SU-DHL-6 (cell line): Measurements from ENCODE around the gene CCDC188.

Source experiments
- H2AFZ ChIP-seq: fragments of 200-600 bp; sonication (generic); 2 replicates; pipeline ENCODE4 v1.6.1; 2014; ENCODE audit warnings: low read depth, mild to moderate bottlenecking, moderate library complexity, mixed read lengths, antibody characterized with exemption, low read length; ENCODE audit not compliant: severe bottlenecking
- H3F3A ChIP-seq: fragments of 200-600 bp; shearing (Covaris generic); 2 replicates; pipeline ENCODE4 v1.6.0; 2016; ENCODE audit warnings: antibody characterized with exemption, mild to moderate bottlenecking; ENCODE audit not compliant: insufficient read depth
- H3K27ac ChIP-seq: fragments of 200-600 bp; sonication (generic); 2 replicates; pipeline ENCODE4 v1.5.1; 2016; ENCODE audit warnings: low read depth, mild to moderate bottlenecking, low read length, moderate library complexity, mixed read lengths
- H3K27me3 ChIP-seq: fragments of 200-600 bp; sonication (generic), shearing (Covaris generic); 2 replicates; pipeline ENCODE4 v1.6.0; 2014; ENCODE audit warnings: mild to moderate bottlenecking, low read length
- H3K36me3 ChIP-seq: fragments of 200-600 bp; sonication (generic); 2 replicates; pipeline ENCODE4 v1.6.1; 2014; ENCODE audit warnings: mild to moderate bottlenecking, low read length, mixed read lengths
- H3K4me2 ChIP-seq: fragments of 300-600, 200-600 bp; shearing (Covaris generic), sonication (generic); 2 replicates; pipeline ENCODE4 v1.6.0; 2014; ENCODE audit warnings: low read length, low read depth, mild to moderate bottlenecking; ENCODE audit not compliant: poor library complexity, severe bottlenecking
- H3K4me3 ChIP-seq: fragments of 200-600 bp; sonication (generic); 2 replicates; pipeline ENCODE4 v1.5.1; 2014; ENCODE audit warnings: antibody characterized with exemption, low read length, mild to moderate bottlenecking, mixed read lengths; ENCODE audit not compliant: insufficient read depth, poor library complexity, severe bottlenecking
- H3K79me2 ChIP-seq: fragments of 200-600 bp; sonication (generic); 2 replicates; pipeline ENCODE4 v1.6.1; 2014; ENCODE audit warnings: mild to moderate bottlenecking, low read length, moderate library complexity; ENCODE audit not compliant: insufficient read depth
- H3K9ac ChIP-seq: fragments of 200-600 bp; sonication (generic); 2 replicates; pipeline ENCODE4 v1.7.0; 2014; ENCODE audit warnings: mild to moderate bottlenecking, low read length
- H3K9me2 ChIP-seq: fragments of 200-600 bp; sonication (generic); replicated peaks from 2 replicates; pipeline ENCODE4 v1.6.1; 2014; ENCODE audit warnings: low read length; ENCODE audit not compliant: insufficient read depth
- H3K9me3 ChIP-seq: fragments of 200-600 bp; sonication (generic); 2 replicates; pipeline ENCODE4 v1.6.1; 2014; ENCODE audit warnings: low read length, mixed read lengths; ENCODE audit not compliant: insufficient read depth
- H4K20me1 ChIP-seq: fragments of 200-600 bp; sonication (generic); 2 replicates; pipeline ENCODE4 v1.6.1; 2014; ENCODE audit warnings: low read depth, mild to moderate bottlenecking, antibody characterized with exemption, low read length, moderate library complexity, mixed read lengths
- EZH2phosphoT487 ChIP-seq: fragments of 200-600 bp; sonication (generic), shearing (Covaris generic); conservative IDR thresholded peaks from 2 replicates; pipeline ENCODE4 v1.6.1; 2018; ENCODE audit warnings: mild to moderate bottlenecking, antibody characterized with exemption, low read length, moderate library complexity, mixed read lengths
- TF ChIP-seq, protein P1 (sequence below): fragments of 200-600 bp; sonication (generic); IDR thresholded peaks from one replicate; pipeline ENCODE4 v1.5.1; 2017; ENCODE audit warnings: antibody characterized with exemption, mild to moderate bottlenecking, low read length, moderate library complexity; ENCODE audit not compliant: insufficient read depth, poor library complexity, severe bottlenecking

CCDC188 gene

DNA sequence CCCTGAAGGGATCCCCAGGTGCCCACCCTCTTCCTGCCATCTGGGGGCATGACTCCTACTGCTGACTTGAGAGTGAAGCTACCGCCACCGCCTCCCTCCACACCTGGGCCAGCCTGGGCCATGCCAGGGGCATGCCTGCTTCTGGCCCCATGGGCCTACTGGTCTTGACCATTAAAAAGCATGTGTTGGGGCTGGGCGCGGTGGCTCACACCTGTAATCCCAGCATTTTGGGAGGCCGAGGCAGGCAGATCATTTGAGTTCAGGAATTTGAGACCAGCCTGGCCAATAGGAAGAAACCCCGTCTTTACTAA is 37.7 kb upstream of the CCDC188 start:
- Histone ChIP-seq H2AFZ (no peak overlapping the region), H3K9ac (no peak overlapping the region), H3K79me2 (no peaks in the 10 kb centered on the region), H3K4me3 (no peak overlapping the region), H3K9me3 (no peaks in the 10 kb centered on the region), H3K9me2 (no peaks in the 10 kb centered on the region), H4K20me1 (no peaks in the 10 kb centered on the region), H3F3A (no peaks in the 10 kb centered on the region), H3K36me3 (no peaks in the 10 kb centered on the region), H3K27me3 (no peaks in the 10 kb centered on the region), H3K27ac (no peak overlapping the region), H3K4me2 (no peak overlapping the region)
- no peak for TF ChIP-seq EZH2phosphoT487
- TF ChIP-seq, protein P1, sequence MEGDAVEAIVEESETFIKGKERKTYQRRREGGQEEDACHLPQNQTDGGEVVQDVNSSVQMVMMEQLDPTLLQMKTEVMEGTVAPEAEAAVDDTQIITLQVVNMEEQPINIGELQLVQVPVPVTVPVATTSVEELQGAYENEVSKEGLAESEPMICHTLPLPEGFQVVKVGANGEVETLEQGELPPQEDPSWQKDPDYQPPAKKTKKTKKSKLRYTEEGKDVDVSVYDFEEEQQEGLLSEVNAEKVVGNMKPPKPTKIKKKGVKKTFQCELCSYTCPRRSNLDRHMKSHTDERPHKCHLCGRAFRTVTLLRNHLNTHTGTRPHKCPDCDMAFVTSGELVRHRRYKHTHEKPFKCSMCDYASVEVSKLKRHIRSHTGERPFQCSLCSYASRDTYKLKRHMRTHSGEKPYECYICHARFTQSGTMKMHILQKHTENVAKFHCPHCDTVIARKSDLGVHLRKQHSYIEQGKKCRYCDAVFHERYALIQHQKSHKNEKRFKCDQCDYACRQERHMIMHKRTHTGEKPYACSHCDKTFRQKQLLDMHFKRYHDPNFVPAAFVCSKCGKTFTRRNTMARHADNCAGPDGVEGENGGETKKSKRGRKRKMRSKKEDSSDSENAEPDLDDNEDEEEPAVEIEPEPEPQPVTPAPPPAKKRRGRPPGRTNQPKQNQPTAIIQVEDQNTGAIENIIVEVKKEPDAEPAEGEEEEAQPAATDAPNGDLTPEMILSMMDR, result no peak

DNA sequence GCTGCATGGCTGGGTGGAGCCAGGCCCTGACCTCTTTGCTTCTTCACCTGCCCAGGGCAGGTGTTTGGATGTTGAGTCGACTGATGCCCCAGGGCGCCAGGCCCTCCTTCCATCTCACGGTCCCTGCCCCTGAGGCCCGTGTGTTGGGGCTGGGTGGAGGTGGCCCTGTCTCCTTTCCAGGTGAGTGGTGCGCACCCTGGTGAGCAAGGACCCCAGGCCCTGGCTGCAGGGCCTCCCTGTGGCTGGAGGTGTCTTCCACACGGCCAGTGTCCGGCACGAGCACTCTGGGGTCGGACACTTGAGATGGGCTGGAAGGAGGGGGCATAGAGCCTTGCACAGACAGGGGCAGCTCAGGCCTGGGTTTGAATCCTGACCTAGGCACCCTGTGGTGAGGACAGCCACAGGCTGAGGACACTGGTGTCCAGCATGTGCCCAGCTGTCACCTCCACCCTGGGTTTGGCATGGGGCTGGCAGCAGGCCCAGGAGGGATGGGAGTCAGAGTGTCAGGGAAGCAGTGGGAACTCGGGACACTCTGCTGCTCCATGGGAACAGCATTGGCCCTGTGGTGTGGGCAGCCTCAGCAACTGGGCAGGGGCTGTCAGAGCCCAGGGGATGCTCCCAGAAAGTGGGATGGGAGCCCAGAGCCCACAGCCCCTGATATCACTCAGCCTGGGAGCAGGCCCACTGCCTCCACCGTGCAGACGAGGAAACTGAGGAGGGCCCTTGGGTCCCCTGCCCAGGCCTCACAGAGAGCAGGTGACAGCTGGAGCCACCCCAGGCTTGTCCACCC is 37.1 kb upstream of the CCDC188 start:
- no peak overlapping the region for H3K4me2 ChIP-seq
- no peaks in the 10 kb centered on the region for H4K20me1 ChIP-seq
- H3K9me3 ChIP-seq, result no peaks in the 10 kb centered on the region
- no peak overlapping the region for H3K27ac ChIP-seq
- H3K79me2 ChIP-seq, result no peaks in the 10 kb centered on the region
- H2AFZ ChIP-seq, result no peak overlapping the region
- H3K4me3 ChIP-seq, result no peak overlapping the region
- H3K9ac ChIP-seq, result no peak overlapping the region
- H3K36me3 ChIP-seq, result no peaks in the 10 kb centered on the region
- TF ChIP-seq, protein P1, result no peak
- TF ChIP-seq EZH2phosphoT487, result no peak
- H3K27me3 ChIP-seq, result no peaks in the 10 kb centered on the region
- H3F3A ChIP-seq, result no peaks in the 10 kb centered on the region
- no peaks in the 10 kb centered on the region for H3K9me2 ChIP-seq

DNA sequence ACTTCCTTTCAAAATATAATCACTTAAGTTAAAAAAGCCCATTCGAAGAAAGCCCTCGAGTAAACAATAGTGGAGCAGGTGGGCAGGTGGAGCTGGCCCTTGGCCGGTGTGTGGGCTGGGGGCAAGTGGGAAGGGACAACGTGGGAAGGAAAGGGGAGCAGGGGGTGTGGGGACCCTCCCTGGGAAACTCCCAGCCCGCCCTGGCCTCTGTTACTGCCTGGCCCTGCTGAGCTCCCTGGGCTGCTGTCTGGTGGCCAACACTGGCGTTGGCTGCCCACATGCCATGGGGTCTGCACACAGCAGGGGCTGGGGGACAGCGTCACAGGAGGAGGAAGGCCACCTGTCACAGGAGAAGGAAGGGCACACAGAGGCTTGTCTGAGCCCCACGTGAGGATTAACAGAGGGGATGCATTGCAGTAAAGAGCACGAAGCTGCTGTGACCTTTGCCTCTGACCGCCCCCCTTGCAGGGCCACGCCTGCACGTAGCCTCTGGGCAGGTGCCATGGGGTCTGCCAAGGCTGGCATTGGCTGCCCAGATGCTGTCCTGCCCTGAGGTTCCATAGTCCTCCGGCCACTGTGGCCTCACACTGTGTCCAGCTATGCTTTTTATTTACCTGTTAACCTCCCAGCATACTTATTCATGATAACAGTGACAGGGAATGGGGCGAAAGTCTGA is 36.2 kb upstream of the CCDC188 start:
- Histone ChIP-seq H3K9me3 (no peaks in the 10 kb centered on the region), H2AFZ (no peak overlapping the region), H3K4me2 (no peak overlapping the region), H3F3A (no peaks in the 10 kb centered on the region), H3K9ac (no peak overlapping the region), H3K4me3 (no peak overlapping the region), H3K27ac (no peak overlapping the region), H3K36me3 (no peaks in the 10 kb centered on the region), H3K79me2 (no peaks in the 10 kb centered on the region), H4K20me1 (no peaks in the 10 kb centered on the region), H3K27me3 (no peaks in the 10 kb centered on the region), H3K9me2 (no peaks in the 10 kb centered on the region)
- TF ChIP-seq, protein P1, result no peak
- no peak for TF ChIP-seq EZH2phosphoT487
